ENCODE data around the gene BICC1. TPM values are rescaled to one million over a fixed set of nuclear protein-coding genes. Genes with fewer than 3 reads are reported as not detected.

Gene BICC1
- total and polyA plus RNA-seq, 2 experiments from 2014 or later = 6.4 to 13.2 TPM

DNA sequence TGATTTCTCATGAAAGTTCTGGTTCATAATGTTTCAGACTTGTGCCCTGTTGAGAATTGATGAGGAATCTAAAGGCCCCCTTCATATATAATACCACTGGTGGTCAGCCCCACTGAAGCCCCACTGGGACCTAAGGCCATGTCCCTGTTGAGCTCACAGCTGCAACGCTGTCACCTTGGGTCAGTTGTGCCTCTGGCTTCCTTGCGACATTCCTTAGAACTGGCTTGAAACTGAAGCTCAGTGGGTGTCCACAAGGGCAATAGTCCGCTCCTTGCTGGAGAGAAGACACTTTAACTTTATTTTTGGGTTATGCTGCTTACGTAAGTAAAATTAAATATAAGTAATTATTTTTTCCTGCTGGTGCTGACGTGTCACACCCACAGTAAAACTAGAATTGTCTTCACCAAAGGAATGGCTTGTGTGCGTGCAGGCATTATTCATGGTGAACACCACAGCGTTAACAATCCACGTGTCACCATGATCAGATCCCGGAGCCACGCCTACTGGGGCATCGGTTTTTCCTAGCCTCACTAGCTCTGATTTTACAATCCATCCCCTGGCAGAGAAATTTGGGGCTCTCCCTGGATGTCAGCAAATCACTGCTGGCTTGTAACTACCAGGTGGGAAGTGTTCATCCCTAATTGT is 66.5 kb downstream of the BICC1 start:
- H3K4me3 ChIP-seq = no peak overlapping the region
- no peaks in the 10 kb centered on the region for H3K4me1 ChIP-seq (ENCODE audit: low read depth)
- no peaks in the 10 kb centered on the region for H3K36me3 ChIP-seq
- TF ChIP-seq, protein P1, sequence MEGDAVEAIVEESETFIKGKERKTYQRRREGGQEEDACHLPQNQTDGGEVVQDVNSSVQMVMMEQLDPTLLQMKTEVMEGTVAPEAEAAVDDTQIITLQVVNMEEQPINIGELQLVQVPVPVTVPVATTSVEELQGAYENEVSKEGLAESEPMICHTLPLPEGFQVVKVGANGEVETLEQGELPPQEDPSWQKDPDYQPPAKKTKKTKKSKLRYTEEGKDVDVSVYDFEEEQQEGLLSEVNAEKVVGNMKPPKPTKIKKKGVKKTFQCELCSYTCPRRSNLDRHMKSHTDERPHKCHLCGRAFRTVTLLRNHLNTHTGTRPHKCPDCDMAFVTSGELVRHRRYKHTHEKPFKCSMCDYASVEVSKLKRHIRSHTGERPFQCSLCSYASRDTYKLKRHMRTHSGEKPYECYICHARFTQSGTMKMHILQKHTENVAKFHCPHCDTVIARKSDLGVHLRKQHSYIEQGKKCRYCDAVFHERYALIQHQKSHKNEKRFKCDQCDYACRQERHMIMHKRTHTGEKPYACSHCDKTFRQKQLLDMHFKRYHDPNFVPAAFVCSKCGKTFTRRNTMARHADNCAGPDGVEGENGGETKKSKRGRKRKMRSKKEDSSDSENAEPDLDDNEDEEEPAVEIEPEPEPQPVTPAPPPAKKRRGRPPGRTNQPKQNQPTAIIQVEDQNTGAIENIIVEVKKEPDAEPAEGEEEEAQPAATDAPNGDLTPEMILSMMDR (IDR thresholded peaks at IDR 0.05; ENCODE audit: low read depth, low read length) = no peak
- no peaks in the 10 kb centered on the region for H3K27me3 ChIP-seq
- no peak for DNase-seq (ENCODE audit: low read depth in 1 of 2, low spot score in 1 of 2)
- H3K27ac ChIP-seq = no peak overlapping the region
- no peaks in the 10 kb centered on the region for H3K9me3 ChIP-seq (ENCODE audit: low read depth)

GRCh38 chr10:58582045-58582444 is 69.4 kb downstream of the BICC1 start:
- H3K4me1 ChIP-seq (ENCODE audit: low read depth) = no peaks in the 10 kb centered on the region
- TF ChIP-seq, protein P1 (IDR thresholded peaks at IDR 0.05; ENCODE audit: low read depth, low read length) = no peak
- H3K9me3 ChIP-seq (ENCODE audit: low read depth) = no peaks in the 10 kb centered on the region
- H3K27ac ChIP-seq = no peak overlapping the region
- no peak overlapping the region for H3K4me3 ChIP-seq
- H3K27me3 ChIP-seq = no peaks in the 10 kb centered on the region
- no peak for DNase-seq (ENCODE audit: low read depth in 1 of 2, low spot score in 1 of 2)
- H3K36me3 ChIP-seq = no peaks in the 10 kb centered on the region

- Histone ChIP-seq H3K27me3 (no peaks in the 10 kb centered on the region), H3K9me3 (ENCODE audit: low read depth) (no peaks in the 10 kb centered on the region), H3K27ac (no peak overlapping the region), H3K36me3 (no peaks in the 10 kb centered on the region), H3K4me1 (ENCODE audit: low read depth) (no peaks in the 10 kb centered on the region), H3K4me3 (no peak overlapping the region)
- DNase-seq (ENCODE audit: low read depth in 1 of 2, low spot score in 1 of 2) = no peak
- TF ChIP-seq, protein P1 (IDR thresholded peaks at IDR 0.05; ENCODE audit: low read depth, low read length) = no peak
Observed at GRCh38 chr10:58585435-58585834, 72.8 kb downstream of the BICC1 start.

- Histone ChIP-seq H3K9me3 (ENCODE audit: low read depth) (no peaks in the 10 kb centered on the region), H3K4me1 (ENCODE audit: low read depth) (no peaks in the 10 kb centered on the region), H3K4me3 (no peak overlapping the region), H3K27me3 (no peaks in the 10 kb centered on the region), H3K27ac (no peak overlapping the region), H3K36me3 (no peaks in the 10 kb centered on the region)
- TF ChIP-seq, protein P1 (IDR thresholded peaks at IDR 0.05; ENCODE audit: low read depth, low read length) = no peak
- no peak for DNase-seq (ENCODE audit: low read depth in 1 of 2, low spot score in 1 of 2)
Observed at GRCh38 chr10:58586282-58587245, 73.9 kb downstream of the BICC1 start.

- H3K27ac ChIP-seq = no peak overlapping the region
Observed at GRCh38 chr10:58587676-58588075, 75.0 kb downstream of the BICC1 start.

More at GRCh38 chr10:58587676-58588075, 75.0 kb downstream of the BICC1 start:
- no peak overlapping the region for H3K4me3 ChIP-seq
- TF ChIP-seq, protein P1 (IDR thresholded peaks at IDR 0.05; ENCODE audit: low read depth, low read length) = no peak
- H3K36me3 ChIP-seq = no peaks in the 10 kb centered on the region
- H3K9me3 ChIP-seq (ENCODE audit: low read depth) = no peaks in the 10 kb centered on the region
- H3K4me1 ChIP-seq (ENCODE audit: low read depth) = no peaks in the 10 kb centered on the region
- H3K27me3 ChIP-seq = no peaks in the 10 kb centered on the region
- DNase-seq (ENCODE audit: low read depth in 1 of 2, low spot score in 1 of 2) = no peak
